Right renal cortex interstitium (tissue), 3 donors: Measurements from ENCODE around the gene AUTS2. TPM values are rescaled to one million over a fixed set of nuclear protein-coding genes. Genes with fewer than 3 reads are reported as not detected.
"Not testable (repeated sequence)": the region's sequence is repeated elsewhere in the genome, so short reads cannot be mapped to it uniquely, and the experiment has no call there.

Experiments used
- DNase-seq, 3 donors: peaks; one replicate each; pipeline ENCODE4 v3.0.0-alpha.2; 2013; ENCODE audit warnings: low read depth in 3 of 3, low spot score in 2 of 3
- polyA plus RNA-seq, 3 donors: library from polyadenylated mRNA; unstranded; fragments of 120-200 nt; gene quantifications; one replicate each; pipeline ENCODE4 v1.2.1, GENCODE V29; 2013; ENCODE audit not compliant: insufficient read length in 3 of 3

The AUTS2 gene
- polyA plus RNA-seq, 3 donors: 51.6 to 66.2 (median 55.2) TPM

- no peak for DNase-seq
Measured at GRCh38 chr7:70349819-70350218, 751.5 kb downstream of the AUTS2 start.

GRCh38 chr7:70352088-70352487, 753.8 kb downstream of the AUTS2 start:
- no peak for DNase-seq

GRCh38 chr7:70352906-70353305, 754.6 kb downstream of the AUTS2 start:
- no peak for DNase-seq

GRCh38 chr7:70353330-70353945, 755.2 kb downstream of the AUTS2 start:
- no peak for DNase-seq

- no peak for DNase-seq
Measured at GRCh38 chr7:70353946-70354335, 755.7 kb downstream of the AUTS2 start.

DNA sequence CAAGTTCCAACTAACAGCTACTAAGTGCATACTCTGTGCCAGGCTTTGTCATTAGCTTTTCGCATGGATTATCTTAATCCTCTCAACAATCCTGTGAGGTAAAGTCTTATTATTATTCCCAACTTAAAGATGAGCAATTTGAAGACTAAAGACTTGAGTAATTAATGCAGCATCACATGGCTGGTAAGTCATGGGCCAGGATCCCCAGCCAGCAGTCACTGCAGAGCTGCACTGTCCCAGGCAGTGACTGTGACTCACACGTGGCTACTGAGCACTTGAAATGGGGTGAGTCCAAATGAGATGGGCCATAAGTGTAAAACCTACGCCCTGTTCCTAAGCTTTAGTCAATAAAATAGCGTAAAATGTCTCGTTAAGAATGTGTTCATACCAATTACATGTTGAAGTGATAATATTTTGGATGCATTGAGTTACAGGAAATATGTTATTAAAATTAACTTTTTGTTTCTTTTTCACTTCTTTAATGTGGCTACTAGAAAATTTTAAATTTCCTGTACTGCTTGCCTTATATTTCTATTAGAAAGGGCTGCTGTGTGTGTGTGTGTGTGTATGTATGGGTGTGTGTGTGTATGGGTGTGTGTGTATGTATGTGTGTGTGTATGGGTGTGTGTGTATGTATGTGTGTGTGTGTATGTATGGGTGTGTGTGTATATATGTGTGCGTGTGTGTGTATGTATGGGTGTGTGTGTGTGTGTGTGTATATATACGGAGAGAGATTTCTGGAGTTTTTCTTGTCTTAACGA, 756.3 kb downstream of the AUTS2 start:
- no peak for DNase-seq

- DNase-seq: no peak
Measured at GRCh38 chr7:70355198-70356020, 757.1 kb downstream of the AUTS2 start.

GRCh38 chr7:70356085-70356786, 758.0 kb downstream of the AUTS2 start:
- no peak for DNase-seq

GRCh38 chr7:70356787-70357328, 758.6 kb downstream of the AUTS2 start:
- DNase-seq: no peak

GRCh38 chr7:70360557-70360956, 762.3 kb downstream of the AUTS2 start:
- no peak for DNase-seq

GRCh38 chr7:70361821-70362220, 763.5 kb downstream of the AUTS2 start:
- no peak for DNase-seq

DNA sequence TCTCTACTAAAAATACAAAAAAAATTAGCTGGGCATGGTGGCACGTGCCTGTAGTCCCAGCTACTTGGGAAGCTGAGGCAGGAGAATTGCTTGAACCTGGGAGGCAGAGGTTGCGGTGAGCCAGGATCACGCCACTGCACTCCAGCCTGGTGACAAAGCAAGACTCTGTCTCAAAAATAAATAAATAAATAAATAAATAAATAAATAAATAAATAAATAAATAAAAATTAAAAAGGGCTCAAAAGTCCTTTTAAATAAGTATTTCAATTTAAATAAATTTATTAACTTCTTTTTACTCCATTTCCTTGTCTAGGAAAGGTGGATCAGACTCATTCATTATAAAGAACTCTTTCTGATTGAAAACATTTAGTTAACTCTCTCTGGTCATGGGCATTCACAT, 766.1 kb downstream of the AUTS2 start:
- DNase-seq: not testable (repeated sequence)

DNA sequence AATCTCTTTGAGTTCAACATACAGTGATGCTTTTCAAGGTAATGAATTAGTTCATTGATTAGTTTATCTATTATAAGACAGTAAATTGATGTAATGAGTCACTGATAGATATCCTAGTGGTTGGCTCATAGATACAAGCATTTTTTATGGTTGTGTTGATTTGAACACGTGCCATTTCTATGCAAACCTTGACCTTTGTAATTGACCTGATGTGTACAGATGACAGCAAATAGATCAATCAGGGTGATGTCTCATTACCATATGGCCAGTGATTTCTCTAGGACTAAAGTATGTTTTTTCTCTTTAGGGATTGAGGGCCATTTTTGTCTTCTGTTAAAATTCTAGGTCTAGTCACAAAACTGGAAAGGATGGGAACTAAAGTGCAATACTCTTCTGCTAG, 773.4 kb downstream of the AUTS2 start:
- no peak for DNase-seq

DNA sequence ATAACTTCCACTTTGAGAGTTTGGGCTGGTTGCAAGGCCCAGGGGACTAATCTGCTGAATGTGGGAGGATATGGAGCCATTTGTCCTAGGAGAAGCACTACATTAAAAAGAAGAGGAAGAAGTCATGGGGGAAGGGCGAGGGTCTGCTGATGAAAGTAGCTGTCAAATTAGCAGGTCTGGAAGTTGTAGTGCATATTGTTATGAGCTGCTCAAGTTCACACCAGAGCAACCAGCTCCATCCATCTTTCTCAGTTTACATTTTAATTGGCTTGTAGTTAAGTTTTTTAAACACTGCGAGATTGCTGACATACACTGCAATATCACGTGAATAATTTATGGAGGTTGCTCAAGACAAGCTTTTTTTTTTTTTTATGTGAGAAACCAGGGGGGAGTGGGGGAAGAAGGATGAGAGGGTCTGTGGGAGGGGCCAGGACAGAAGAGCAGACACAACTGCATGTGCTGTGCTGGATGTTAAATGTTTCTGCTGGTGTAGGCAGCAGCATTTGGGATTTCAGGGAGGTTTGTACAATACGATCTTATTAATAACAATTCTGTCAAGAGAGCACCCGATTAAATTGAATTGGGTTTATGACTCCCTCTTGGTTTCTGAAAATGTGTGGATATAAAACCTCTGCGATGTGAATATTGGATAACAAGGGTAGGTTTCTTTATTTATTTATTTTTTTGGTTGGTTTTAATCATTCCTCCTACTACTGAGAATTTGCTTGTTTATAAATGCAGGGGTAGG, 774.7 kb downstream of the AUTS2 start:
- DNase-seq: peak; percentile 57 to 72 (median 67)

DNA sequence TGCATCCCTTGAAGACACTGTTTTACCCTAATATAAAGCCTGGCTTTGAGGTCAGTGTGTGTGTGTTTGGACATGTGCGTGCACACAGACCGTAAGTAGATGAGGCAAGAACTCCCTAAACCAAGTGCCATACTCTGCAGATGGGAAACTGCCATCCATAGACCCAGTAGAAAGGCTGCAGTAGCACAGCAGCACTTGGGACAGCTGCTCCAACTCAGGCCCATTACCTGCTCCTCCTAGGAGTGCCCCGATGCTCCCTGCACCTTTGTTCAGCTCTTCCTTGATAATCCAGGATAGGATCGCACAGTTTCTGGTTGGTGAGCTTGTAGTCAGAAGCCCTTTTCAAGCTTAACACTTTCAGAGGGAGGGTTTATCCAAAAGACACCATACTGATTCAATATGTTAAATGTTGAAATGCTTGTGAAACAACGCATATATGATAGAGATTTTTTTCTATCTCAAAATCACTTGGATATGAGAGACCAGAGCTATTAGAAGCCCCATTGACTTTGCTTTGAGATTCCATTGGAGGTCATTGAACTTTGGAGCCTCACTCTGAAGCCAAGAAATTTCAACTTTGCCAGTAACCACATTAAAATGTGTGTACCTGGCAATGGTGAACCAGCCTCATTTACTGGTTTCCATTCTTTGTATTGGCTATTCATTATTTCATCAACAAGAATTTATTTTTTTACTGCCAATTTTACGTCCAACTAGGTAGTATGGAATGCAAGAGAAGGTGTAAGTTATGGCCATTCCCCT, 776.7 kb downstream of the AUTS2 start:
- no peak for DNase-seq

DNA sequence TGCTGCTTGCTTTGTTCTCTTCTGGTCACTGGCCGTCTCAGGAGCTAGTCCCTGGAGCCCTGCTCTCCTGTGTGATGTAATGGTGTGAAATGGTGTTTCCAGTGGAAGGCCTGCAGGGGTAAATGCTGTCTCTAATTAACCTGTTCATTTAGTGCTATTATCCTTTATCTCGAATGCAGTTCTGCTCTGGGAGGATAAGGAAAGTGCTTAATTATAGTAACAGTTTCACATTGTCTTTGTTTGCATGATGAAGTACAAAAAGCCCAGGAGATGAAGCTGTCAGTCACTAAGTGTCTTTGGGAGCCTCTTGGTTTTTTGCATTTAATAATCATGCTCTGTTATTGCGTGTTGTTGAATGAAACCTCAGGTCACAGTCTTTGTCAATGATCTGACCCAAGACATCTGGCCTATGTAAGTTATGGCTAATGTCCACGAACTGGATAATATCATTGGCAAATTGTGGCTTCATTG, 778.3 kb downstream of the AUTS2 start:
- DNase-seq: no peak

DNA sequence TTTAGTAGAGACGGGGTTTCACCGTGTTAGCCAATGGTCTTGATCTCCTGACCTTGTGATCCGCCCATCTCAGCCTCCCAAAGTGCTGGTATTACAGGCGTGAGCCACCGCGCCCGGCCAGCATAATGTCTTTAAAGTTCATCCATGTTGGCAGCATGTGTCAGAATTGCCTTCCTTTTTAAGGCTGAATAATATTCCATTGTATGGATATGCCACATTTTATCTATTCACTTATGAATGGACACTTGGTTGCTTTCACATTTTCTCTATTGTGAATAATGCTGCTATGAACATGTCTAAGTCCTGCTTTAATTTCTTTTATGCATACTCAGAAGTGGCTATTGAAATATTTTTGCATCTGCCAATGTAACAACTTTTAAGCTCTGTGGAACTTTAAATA, 779.7 kb downstream of the AUTS2 start:
- DNase-seq: no peak

- no peak for DNase-seq
Measured at GRCh38 chr7:70379210-70379609, 780.9 kb downstream of the AUTS2 start.

DNA sequence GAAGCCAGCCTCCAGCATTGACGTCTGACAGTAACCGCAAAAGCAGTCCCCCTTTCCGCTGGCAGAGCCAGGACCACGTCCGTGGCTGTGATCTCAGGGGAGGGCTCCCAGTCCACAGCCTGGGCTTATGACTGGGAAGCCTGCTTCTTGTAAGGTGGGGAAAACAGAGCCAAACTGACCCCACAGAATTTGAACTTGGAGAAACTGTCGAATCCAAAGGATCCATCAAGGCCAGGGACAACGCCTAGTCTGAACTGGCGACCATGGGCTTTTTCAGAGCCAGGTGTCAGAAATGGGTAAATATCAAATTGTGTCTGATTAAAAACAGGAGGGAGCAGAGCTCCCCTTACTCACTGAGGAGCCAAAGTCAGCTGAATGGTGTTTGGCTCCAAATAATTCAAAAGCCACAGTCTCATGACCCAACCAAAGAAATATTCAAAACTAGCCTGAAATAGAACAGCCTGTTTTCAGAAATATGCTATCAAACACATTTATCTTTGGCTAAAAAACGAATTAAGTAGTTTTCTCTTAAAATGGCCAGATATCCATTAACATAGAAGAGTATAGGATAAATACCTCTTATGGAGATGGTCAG, 782.2 kb downstream of the AUTS2 start:
- no peak for DNase-seq
